GM23338 (cell line): ENCODE data around the gene NKX3-2. TPM values are rescaled to one million over a fixed set of nuclear protein-coding genes. Genes with fewer than 3 reads are reported as not detected.

Experiments
- ATAC-seq: fragments of 200-7000 bp; cut with Tn5 transposase; 3 replicates; pipeline ENCODE4 v1.9.1; 2020
- DNase-seq: peaks from one replicate; pipeline ENCODE4 v3.0.0-alpha.2; 2015; ENCODE audit warnings: low spot score
- H2AFZ ChIP-seq: fragments of 200-600 bp; sonication (generic); 2 replicates; pipeline ENCODE4 v1.8.0; 2016; ENCODE audit warnings: antibody characterized with exemption, mild to moderate bottlenecking, moderate library complexity
- H3F3A ChIP-seq: fragments of 200-600 bp; sonication (generic); replicated peaks from 2 replicates; pipeline ENCODE4 v1.8.0; 2017; ENCODE audit warnings: antibody characterized with exemption, mixed run types, low read depth
- H3K27ac ChIP-seq: fragments of 200-600 bp; sonication (generic); 2 replicates; pipeline ENCODE4 v1.6.1; 2016; ENCODE audit warnings: low read depth
- H3K27me3 ChIP-seq: fragments of 200-600 bp; sonication (generic); 2 replicates; pipeline ENCODE4 v1.8.0; 2016; ENCODE audit warnings: mild to moderate bottlenecking, mixed run types, moderate library complexity; ENCODE audit not compliant: insufficient read depth
- H3K36me3 ChIP-seq: fragments of 200-600 bp; sonication (generic); 2 replicates; pipeline ENCODE4 v1.8.0; 2016; ENCODE audit warnings: mild to moderate bottlenecking; ENCODE audit not compliant: insufficient read depth
- H3K4me1 ChIP-seq: fragments of 200-600 bp; sonication (generic); 2 replicates; pipeline ENCODE4 v1.8.0; 2016; ENCODE audit warnings: mild to moderate bottlenecking, moderate library complexity; ENCODE audit not compliant: insufficient read depth
- H3K4me2 ChIP-seq: fragments of 200-600 bp; sonication (generic); 2 replicates; pipeline ENCODE4 v1.7.1; 2017; ENCODE audit warnings: mixed run types
- H3K4me3 ChIP-seq: fragments of 200-600 bp; sonication (generic); 2 replicates; pipeline ENCODE4 v1.6.1; 2016; ENCODE audit warnings: mixed run types
- H3K79me2 ChIP-seq: fragments of 200-600 bp; sonication (generic); replicated peaks from 2 replicates; pipeline ENCODE4 v1.8.0; 2017; ENCODE audit warnings: mild to moderate bottlenecking; ENCODE audit not compliant: insufficient read depth
- H3K9me2 ChIP-seq: fragments of 200-600 bp; sonication (generic); 2 replicates; pipeline ENCODE4 v1.8.0; 2017; ENCODE audit not compliant: insufficient read depth
- H4K20me1 ChIP-seq: fragments of 200-600 bp; sonication (generic); replicated peaks from 2 replicates; pipeline ENCODE4 v1.8.0; 2017; ENCODE audit warnings: mild to moderate bottlenecking; ENCODE audit not compliant: insufficient read depth
- H3K27ac Mint-ChIP-seq: 2 replicates; pipeline ENCODE4 v1.8.0; 2020; ENCODE audit warnings: inconsistent platforms, mild to moderate bottlenecking, moderate library complexity, mixed read lengths
- H3K27me3 Mint-ChIP-seq: 3 replicates; pipeline ENCODE4 v1.8.0; 2022; ENCODE audit warnings: low read depth, mild to moderate bottlenecking, moderate library complexity, mixed read lengths, inconsistent platforms; ENCODE audit not compliant: insufficient read depth, poor library complexity
- H3K36me3 Mint-ChIP-seq: 3 replicates; pipeline ENCODE4 v1.8.0; 2021; ENCODE audit warnings: low read depth, mild to moderate bottlenecking, inconsistent platforms, moderate library complexity, mixed read lengths
- H3K4me1 Mint-ChIP-seq: 3 replicates; pipeline ENCODE4 v1.8.0; 2020; ENCODE audit warnings: mild to moderate bottlenecking, inconsistent platforms, mixed read lengths
- H3K4me3 Mint-ChIP-seq: 3 replicates; pipeline ENCODE4 v1.8.0; 2021; ENCODE audit warnings: moderate library complexity, mild to moderate bottlenecking, inconsistent platforms, mixed read lengths
- H3K9me3 Mint-ChIP-seq: 3 replicates; pipeline ENCODE4 v1.8.0; 2020; ENCODE audit warnings: moderate library complexity, mild to moderate bottlenecking, inconsistent platforms, mixed read lengths
- ETS1 ChIP-seq: IDR thresholded peaks from 2 replicates; pipeline ENCODE4 v1.6.1; 2016; ENCODE audit warnings: antibody characterized with exemption
- EZH2phosphoT487 ChIP-seq: fragments of 200-600 bp; sonication (generic); IDR thresholded peaks from one replicate; pipeline ENCODE4 v1.8.1; 2018; ENCODE audit warnings: antibody characterized with exemption; ENCODE audit not compliant: unreplicated experiment
- JUNB ChIP-seq: IDR thresholded peaks from one replicate; pipeline ENCODE4 v1.6.1; 2016; ENCODE audit warnings: antibody characterized with exemption; ENCODE audit not compliant: unreplicated experiment
- NANOG ChIP-seq: IDR thresholded peaks from 2 replicates; pipeline ENCODE4 v1.6.1; 2016; ENCODE audit warnings: antibody characterized with exemption, borderline replicate concordance
- POLR2AphosphoS5 ChIP-seq: IDR thresholded peaks from 2 replicates; pipeline ENCODE4 v1.6.1; 2016; ENCODE audit warnings: antibody characterized with exemption, low read depth
- polyA plus RNA-seq: library from polyadenylated mRNA; unstranded; fragments of >200 nt; fragmentation: Nextera tagmentation; extraction: Ambion mirVana; gene quantifications from 2 replicates; pipeline ENCODE4 v1.2.1, GENCODE V29; 2016
- total RNA-seq: library from RNA; depleted of rRNA; stranded (reverse); fragments of >200 nt; shearing (Covaris generic); gene quantifications from 2 replicates; pipeline ENCODE4 v1.2.3, GENCODE V29; 2014
- TF ChIP-seq, protein P1 (sequence below): fragments of 250-450 bp; sonication (Bioruptor Pico); IDR thresholded peaks from 2 replicates; pipeline ENCODE4 v1.5.0; 2020; ENCODE audit warnings: mild to moderate bottlenecking, moderate library complexity

The NKX3-2 gene
- total and polyA plus RNA-seq, 2 experiments from 2014 or later, result 0.14 TPM; not detected in 1

- Histone ChIP-seq H3K4me3 (peak overlapping the region; percentile 51), H4K20me1 (peaks cover 24% of the 10 kb centered on the region), H3K36me3 (no peaks in the 10 kb centered on the region), H3K27me3 (peaks cover 100% of the 10 kb centered on the region), H3F3A (peaks cover 64% of the 10 kb centered on the region), H2AFZ (no peak overlapping the region), H3K9me2 (no peaks in the 10 kb centered on the region), H3K79me2 (no peaks in the 10 kb centered on the region), H3K4me1 (peaks cover 89% of the 10 kb centered on the region), H3K27ac (no peak overlapping the region), H3K4me2 (peak overlapping the region; percentile 81)
- Mint-ChIP-seq H3K27ac (no peak overlapping the region), H3K9me3 (peaks cover 6% of the 10 kb centered on the region; the same call in 2 of the 3 replicates), H3K36me3 (peaks cover 5% of the 10 kb centered on the region; the same call in 1 of the 3 replicates), H3K27me3 (peaks cover 98% of the 10 kb centered on the region), H3K4me1 (peaks cover 49% of the 10 kb centered on the region), H3K4me3 (peak overlapping the region; percentile 32; the same call in 2 of the 3 replicates)
- DNase-seq, result peak; percentile 52
- no peak for ATAC-seq
- TF ChIP-seq NANOG (no peak), EZH2phosphoT487 (peak; percentile 63), ETS1 (no peak), JUNB (no peak), POLR2AphosphoS5 (no peak)
- TF ChIP-seq, protein P1, sequence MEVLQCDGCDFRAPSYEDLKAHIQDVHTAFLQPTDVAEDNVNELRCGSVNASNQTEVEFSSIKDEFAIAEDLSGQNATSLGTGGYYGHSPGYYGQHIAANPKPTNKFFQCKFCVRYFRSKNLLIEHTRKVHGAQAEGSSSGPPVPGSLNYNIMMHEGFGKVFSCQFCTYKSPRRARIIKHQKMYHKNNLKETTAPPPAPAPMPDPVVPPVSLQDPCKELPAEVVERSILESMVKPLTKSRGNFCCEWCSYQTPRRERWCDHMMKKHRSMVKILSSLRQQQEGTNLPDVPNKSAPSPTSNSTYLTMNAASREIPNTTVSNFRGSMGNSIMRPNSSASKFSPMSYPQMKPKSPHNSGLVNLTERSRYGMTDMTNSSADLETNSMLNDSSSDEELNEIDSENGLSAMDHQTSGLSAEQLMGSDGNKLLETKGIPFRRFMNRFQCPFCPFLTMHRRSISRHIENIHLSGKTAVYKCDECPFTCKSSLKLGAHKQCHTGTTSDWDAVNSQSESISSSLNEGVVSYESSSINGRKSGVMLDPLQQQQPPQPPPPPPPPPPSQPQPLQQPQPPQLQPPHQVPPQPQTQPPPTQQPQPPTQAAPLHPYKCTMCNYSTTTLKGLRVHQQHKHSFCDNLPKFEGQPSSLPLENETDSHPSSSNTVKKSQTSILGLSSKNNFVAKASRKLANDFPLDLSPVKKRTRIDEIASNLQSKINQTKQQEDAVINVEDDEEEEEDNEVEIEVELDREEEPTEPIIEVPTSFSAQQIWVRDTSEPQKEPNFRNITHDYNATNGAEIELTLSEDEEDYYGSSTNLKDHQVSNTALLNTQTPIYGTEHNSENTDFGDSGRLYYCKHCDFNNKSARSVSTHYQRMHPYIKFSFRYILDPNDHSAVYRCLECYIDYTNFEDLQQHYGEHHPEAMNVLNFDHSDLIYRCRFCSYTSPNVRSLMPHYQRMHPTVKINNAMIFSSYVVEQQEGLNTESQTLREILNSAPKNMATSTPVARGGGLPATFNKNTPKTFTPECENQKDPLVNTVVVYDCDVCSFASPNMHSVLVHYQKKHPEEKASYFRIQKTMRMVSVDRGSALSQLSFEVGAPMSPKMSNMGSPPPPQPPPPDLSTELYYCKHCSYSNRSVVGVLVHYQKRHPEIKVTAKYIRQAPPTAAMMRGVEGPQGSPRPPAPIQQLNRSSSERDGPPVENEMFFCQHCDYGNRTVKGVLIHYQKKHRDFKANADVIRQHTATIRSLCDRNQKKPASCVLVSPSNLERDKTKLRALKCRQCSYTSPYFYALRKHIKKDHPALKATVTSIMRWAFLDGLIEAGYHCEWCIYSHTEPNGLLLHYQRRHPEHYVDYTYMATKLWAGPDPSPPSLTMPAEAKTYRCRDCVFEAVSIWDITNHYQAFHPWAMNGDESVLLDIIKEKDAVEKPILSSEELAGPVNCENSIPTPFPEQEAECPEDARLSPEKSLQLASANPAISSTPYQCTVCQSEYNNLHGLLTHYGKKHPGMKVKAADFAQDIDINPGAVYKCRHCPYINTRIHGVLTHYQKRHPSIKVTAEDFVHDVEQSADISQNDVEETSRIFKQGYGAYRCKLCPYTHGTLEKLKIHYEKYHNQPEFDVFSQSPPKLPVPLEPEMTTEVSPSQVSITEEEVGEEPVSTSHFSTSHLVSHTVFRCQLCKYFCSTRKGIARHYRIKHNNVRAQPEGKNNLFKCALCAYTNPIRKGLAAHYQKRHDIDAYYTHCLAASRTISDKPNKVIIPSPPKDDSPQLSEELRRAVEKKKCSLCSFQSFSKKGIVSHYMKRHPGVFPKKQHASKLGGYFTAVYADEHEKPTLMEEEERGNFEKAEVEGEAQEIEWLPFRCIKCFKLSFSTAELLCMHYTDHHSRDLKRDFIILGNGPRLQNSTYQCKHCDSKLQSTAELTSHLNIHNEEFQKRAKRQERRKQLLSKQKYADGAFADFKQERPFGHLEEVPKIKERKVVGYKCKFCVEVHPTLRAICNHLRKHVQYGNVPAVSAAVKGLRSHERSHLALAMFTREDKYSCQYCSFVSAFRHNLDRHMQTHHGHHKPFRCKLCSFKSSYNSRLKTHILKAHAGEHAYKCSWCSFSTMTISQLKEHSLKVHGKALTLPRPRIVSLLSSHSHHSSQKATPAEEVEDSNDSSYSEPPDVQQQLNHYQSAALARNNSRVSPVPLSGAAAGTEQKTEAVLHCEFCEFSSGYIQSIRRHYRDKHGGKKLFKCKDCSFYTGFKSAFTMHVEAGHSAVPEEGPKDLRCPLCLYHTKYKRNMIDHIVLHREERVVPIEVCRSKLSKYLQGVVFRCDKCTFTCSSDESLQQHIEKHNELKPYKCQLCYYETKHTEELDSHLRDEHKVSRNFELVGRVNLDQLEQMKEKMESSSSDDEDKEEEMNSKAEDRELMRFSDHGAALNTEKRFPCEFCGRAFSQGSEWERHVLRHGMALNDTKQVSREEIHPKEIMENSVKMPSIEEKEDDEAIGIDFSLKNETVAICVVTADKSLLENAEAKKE (CRISPR knock-in tag), result no peak
Measured at GRCh38 chr4:13539047-13539618, 5.2 kb downstream of the NKX3-2 start.
